Measurements from ENCODE around the gene PKP3. TPM values are rescaled to one million over a fixed set of nuclear protein-coding genes. Genes with fewer than 3 reads are reported as not detected.

Gene PKP3
- polyA plus RNA-seq, 1 donor (not counting 4 experiments of a cell fraction or from before 2014, with no cell fraction given): 125 TPM

DNA sequence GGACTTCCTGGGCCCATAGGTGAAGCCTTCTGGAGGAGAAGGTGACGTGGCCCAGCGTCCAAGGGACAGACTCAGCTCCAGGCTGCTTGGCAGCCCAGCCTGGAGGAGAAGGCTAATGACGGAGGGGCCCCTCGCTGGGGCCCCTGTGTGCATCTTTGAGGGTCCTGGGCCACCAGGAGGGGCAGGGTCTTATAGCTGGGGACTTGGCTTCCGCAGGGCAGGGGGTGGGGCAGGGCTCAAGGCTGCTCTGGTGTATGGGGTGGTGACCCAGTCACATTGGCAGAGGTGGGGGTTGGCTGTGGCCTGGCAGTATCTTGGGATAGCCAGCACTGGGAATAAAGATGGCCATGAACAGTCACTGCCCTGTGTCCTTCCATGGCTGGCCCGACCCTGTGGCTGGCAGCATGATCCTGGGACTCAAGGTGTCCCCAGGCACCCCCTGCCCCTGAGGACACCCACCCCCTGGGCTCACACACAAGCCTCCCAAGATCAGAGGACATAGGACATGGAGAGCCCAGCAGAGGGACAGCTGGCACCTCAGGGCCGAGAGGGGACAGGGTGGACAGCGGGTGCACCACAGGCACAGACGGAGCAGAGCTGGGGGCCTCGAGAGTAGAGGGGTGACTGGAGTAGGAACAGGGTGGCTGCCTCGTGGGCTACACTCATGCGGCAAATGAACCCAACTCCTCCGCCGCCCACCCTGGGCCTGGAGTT is 10.7 kb downstream of the PKP3 start:
- FAIRE-seq (no peak), DNase-seq (ENCODE audit: low read depth, low spot score) (no peak)
- H3K9me3 ChIP-seq (ENCODE audit: control insufficient read depth, low read depth, low read length): no peaks in the 10 kb centered on the region
- peaks cover 8% of the 10 kb centered on the region for H3K79me2 ChIP-seq (ENCODE audit: control insufficient read depth, insufficient read depth, low read length)
- H3K27me3 ChIP-seq (ENCODE audit: control insufficient read depth, extremely low read depth, insufficient read depth, low read length): no peaks in the 10 kb centered on the region
- no peak overlapping the region for H3K4me3 ChIP-seq (ENCODE audit: control insufficient read depth in 2 of 3, extremely low read depth in 1 of 3, insufficient read depth in 2 of 3, low read depth in 1 of 3, low read length in 3 of 3)
- no peaks in the 10 kb centered on the region for H3K9me1 ChIP-seq (ENCODE audit: control insufficient read depth, extremely low read depth, insufficient read depth, low read length)
- H3K27ac ChIP-seq (ENCODE audit: control insufficient read depth, insufficient read depth, low read length): no peak overlapping the region
- no peak overlapping the region for H3K9ac ChIP-seq (ENCODE audit: control insufficient read depth, extremely low read depth, insufficient read depth, low read length)
- dilution Hi-C loops (cut with MboI; ENCODE audit: extremely low pct_ligation_motif_present, low sequenced_read_pairs): no loop called here
- H2AFZ ChIP-seq (ENCODE audit: control insufficient read depth, low read length): no peak overlapping the region
- H4K20me1 ChIP-seq (ENCODE audit: control insufficient read depth, extremely low read depth, insufficient read depth, low read length): peaks cover 18% of the 10 kb centered on the region
- H3K4me2 ChIP-seq (ENCODE audit: control insufficient read depth, extremely low read depth, insufficient read depth, low read depth, low read length): no peak overlapping the region
- H3K36me3 ChIP-seq (ENCODE audit: control insufficient read depth in 2 of 2, extremely low read depth in 1 of 2, insufficient read depth in 2 of 2, low read length in 2 of 2): peaks cover 25 to 28% of the 10 kb centered on the region in 2 experiments
- peaks cover 8% of the 10 kb centered on the region for H3K4me1 ChIP-seq (ENCODE audit: control insufficient read depth, extremely low read depth, insufficient read depth, low read length)
- TF ChIP-seq EZH2 (IDR thresholded peaks at IDR 0.05; ENCODE audit: low read length): no peak
- TF ChIP-seq, protein P1, sequence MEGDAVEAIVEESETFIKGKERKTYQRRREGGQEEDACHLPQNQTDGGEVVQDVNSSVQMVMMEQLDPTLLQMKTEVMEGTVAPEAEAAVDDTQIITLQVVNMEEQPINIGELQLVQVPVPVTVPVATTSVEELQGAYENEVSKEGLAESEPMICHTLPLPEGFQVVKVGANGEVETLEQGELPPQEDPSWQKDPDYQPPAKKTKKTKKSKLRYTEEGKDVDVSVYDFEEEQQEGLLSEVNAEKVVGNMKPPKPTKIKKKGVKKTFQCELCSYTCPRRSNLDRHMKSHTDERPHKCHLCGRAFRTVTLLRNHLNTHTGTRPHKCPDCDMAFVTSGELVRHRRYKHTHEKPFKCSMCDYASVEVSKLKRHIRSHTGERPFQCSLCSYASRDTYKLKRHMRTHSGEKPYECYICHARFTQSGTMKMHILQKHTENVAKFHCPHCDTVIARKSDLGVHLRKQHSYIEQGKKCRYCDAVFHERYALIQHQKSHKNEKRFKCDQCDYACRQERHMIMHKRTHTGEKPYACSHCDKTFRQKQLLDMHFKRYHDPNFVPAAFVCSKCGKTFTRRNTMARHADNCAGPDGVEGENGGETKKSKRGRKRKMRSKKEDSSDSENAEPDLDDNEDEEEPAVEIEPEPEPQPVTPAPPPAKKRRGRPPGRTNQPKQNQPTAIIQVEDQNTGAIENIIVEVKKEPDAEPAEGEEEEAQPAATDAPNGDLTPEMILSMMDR (optimal IDR thresholded peaks at IDR 0.05 in 1 of 3, IDR thresholded peaks at IDR 0.05 in 1 of 3, conservative IDR thresholded peaks at IDR 0.05 in 1 of 3; ENCODE audit: extremely low read depth in 1 of 3, insufficient read depth in 2 of 3, low read length in 3 of 3): no peak

DNA sequence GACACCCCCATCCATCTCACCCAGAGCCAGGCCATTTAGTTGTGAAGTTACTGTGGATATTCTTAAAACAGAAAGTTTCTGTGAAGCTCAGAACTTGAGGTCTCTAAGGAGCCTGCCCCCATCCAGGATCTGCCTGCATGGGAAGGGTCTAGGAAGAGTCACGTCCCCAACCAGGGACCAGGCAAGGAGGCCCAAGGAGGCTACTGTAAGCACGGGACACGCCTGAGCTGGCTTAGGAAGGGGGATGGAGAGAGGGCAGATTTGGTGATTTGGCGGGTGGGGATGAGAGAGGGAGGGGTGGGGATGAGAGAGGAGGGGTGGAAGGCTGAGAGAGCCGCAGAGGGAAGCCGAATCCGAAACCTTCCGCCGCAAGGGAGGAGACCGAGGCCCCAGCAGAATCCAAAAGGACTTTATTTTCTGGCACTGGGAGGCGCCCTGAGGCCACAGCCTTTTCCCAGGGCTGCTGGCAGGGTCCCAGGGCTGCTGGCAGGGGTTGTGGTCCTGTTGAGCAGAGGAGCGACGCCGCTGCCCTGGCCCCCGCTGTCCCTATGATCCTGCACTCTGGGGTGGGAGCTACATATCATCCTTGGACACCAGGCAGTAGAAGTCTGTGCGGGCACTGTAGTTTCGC is 11.4 kb downstream of the PKP3 start:
- TF ChIP-seq EZH2 (IDR thresholded peaks at IDR 0.05; ENCODE audit: low read length): no peak
- TF ChIP-seq, protein P1 (optimal IDR thresholded peaks at IDR 0.05 in 1 of 3, IDR thresholded peaks at IDR 0.05 in 1 of 3, conservative IDR thresholded peaks at IDR 0.05 in 1 of 3; ENCODE audit: extremely low read depth in 1 of 3, insufficient read depth in 2 of 3, low read length in 3 of 3): peak in 1 of 3 experiments; percentile 26
- no peak overlapping the region for H3K27ac ChIP-seq (ENCODE audit: control insufficient read depth, insufficient read depth, low read length)
- no peak overlapping the region for H3K9ac ChIP-seq (ENCODE audit: control insufficient read depth, extremely low read depth, insufficient read depth, low read length)
- peaks cover 18% of the 10 kb centered on the region for H4K20me1 ChIP-seq (ENCODE audit: control insufficient read depth, extremely low read depth, insufficient read depth, low read length)
- peaks cover 8% of the 10 kb centered on the region for H3K4me1 ChIP-seq (ENCODE audit: control insufficient read depth, extremely low read depth, insufficient read depth, low read length)
- H3K9me1 ChIP-seq (ENCODE audit: control insufficient read depth, extremely low read depth, insufficient read depth, low read length): no peaks in the 10 kb centered on the region
- no peak overlapping the region for H2AFZ ChIP-seq (ENCODE audit: control insufficient read depth, low read length)
- DNase-seq (ENCODE audit: low read depth, low spot score): no peak
- H3K36me3 ChIP-seq (ENCODE audit: control insufficient read depth in 2 of 2, extremely low read depth in 1 of 2, insufficient read depth in 2 of 2, low read length in 2 of 2): peaks cover 25 to 26% of the 10 kb centered on the region in 2 experiments
- H3K9me3 ChIP-seq (ENCODE audit: control insufficient read depth, low read depth, low read length): no peaks in the 10 kb centered on the region
- FAIRE-seq: no peak
- dilution Hi-C loops (cut with MboI; ENCODE audit: extremely low pct_ligation_motif_present, low sequenced_read_pairs): no loop called here
- peaks cover 5% of the 10 kb centered on the region for H3K79me2 ChIP-seq (ENCODE audit: control insufficient read depth, insufficient read depth, low read length)
- no peaks in the 10 kb centered on the region for H3K27me3 ChIP-seq (ENCODE audit: control insufficient read depth, extremely low read depth, insufficient read depth, low read length)
- H3K4me2 ChIP-seq (ENCODE audit: control insufficient read depth, extremely low read depth, insufficient read depth, low read depth, low read length): no peak overlapping the region
- no peak overlapping the region for H3K4me3 ChIP-seq (ENCODE audit: control insufficient read depth in 2 of 3, extremely low read depth in 1 of 3, insufficient read depth in 2 of 3, low read depth in 1 of 3, low read length in 3 of 3)
